ENCODE results near the gene RHOF. TPM values are rescaled to one million over a fixed set of nuclear protein-coding genes. Genes with fewer than 3 reads are reported as not detected.
"Not testable (repeated sequence)": the region's sequence is repeated elsewhere in the genome, so short reads cannot be mapped to it uniquely, and the experiment has no call there.

The RHOF gene
- polyA plus RNA-seq, 5 donors, result 7.2 to 13.7 (median 11.1) TPM

GRCh38 chr12:121778567-121779421 lies 14.7 kb downstream of the RHOF start:
- DNase-seq, result no peak

- no peak for DNase-seq
Measured at GRCh38 chr12:121776190-121777098, 17.0 kb downstream of the RHOF start.

- DNase-seq, result no peak
Measured at GRCh38 chr12:121775501-121775900, 18.0 kb downstream of the RHOF start.

GRCh38 chr12:121774968-121775474 lies 18.5 kb downstream of the RHOF start:
- no peak for DNase-seq

GRCh38 chr12:121773011-121773777 lies 20.3 kb downstream of the RHOF start:
- DNase-seq, result no peak

GRCh38 chr12:121770813-121771625 lies 22.5 kb downstream of the RHOF start:
- DNase-seq, result no peak

- DNase-seq, result no peak
Measured at GRCh38 chr12:121770388-121770787, 23.1 kb downstream of the RHOF start.

- DNase-seq, result no peak
Measured at GRCh38 chr12:121769831-121770301, 23.6 kb downstream of the RHOF start.

- no peak for DNase-seq
Measured at GRCh38 chr12:121769297-121769830, 24.1 kb downstream of the RHOF start.

- no peak for DNase-seq
Measured at GRCh38 chr12:121767525-121768016, 25.9 kb downstream of the RHOF start.

GRCh38 chr12:121766290-121767039 lies 27.0 kb downstream of the RHOF start:
- no peak for DNase-seq

- DNase-seq, result no peak
Measured at GRCh38 chr12:121765573-121765972, 27.9 kb downstream of the RHOF start.

GRCh38 chr12:121764808-121765207 lies 28.7 kb downstream of the RHOF start:
- DNase-seq, result no peak

GRCh38 chr12:121762269-121762668 lies 31.2 kb downstream of the RHOF start:
- DNase-seq, result no peak

- DNase-seq, result not testable (repeated sequence)
Measured at GRCh38 chr12:121758536-121758935, 35.0 kb downstream of the RHOF start.

- DNase-seq, result no peak
Measured at GRCh38 chr12:121755591-121755990, 37.9 kb downstream of the RHOF start.

GRCh38 chr12:121754836-121755235 lies 38.7 kb downstream of the RHOF start:
- DNase-seq, result no peak

GRCh38 chr12:121753844-121754264 lies 39.6 kb downstream of the RHOF start:
- DNase-seq, result no peak

GRCh38 chr12:121751749-121752351 lies 41.6 kb downstream of the RHOF start:
- no peak for DNase-seq
